HG02642 (cell line): ENCODE measurements around the gene TMCC1.
"Not testable (repeated sequence)": the region's sequence is repeated elsewhere in the genome, so short reads cannot be mapped to it uniquely, and the experiment has no call there.

Experiments
- ATAC-seq: cut with Tn5 transposase; IDR thresholded peaks from one replicate; pipeline ENCODE4 v1.9.1; 2021; ENCODE audit warnings: mild to moderate bottlenecking; ENCODE audit not compliant: unreplicated experiment, poor library complexity

TMCC1 gene

GRCh38 chr3:129692743-129693142 is 200.8 kb downstream of the TMCC1 start:
- ATAC-seq = no peak

- no peak for ATAC-seq
These were observed 202.5 kb downstream of the TMCC1 start for GRCh38 chr3:129690963-129691362.

GRCh38 chr3:129690406-129690805 is 203.1 kb downstream of the TMCC1 start:
- peak; percentile 85 for ATAC-seq

- ATAC-seq = no peak
These were observed 204.5 kb downstream of the TMCC1 start for GRCh38 chr3:129689036-129689435.

- no peak for ATAC-seq
These were observed 205.1 kb downstream of the TMCC1 start for GRCh38 chr3:129688271-129688895.

- no peak for ATAC-seq
These were observed 205.9 kb downstream of the TMCC1 start for GRCh38 chr3:129687586-129688125.

- ATAC-seq = no peak
These were observed 206.6 kb downstream of the TMCC1 start for GRCh38 chr3:129686941-129687340.

- no peak for ATAC-seq
These were observed 209.2 kb downstream of the TMCC1 start for GRCh38 chr3:129684270-129684669.

- no peak for ATAC-seq
These were observed 210.3 kb downstream of the TMCC1 start for GRCh38 chr3:129683201-129683600.

- no peak for ATAC-seq
These were observed 216.5 kb downstream of the TMCC1 start for GRCh38 chr3:129676985-129677384.

GRCh38 chr3:129674798-129675123 is 218.8 kb downstream of the TMCC1 start:
- not testable (repeated sequence) for ATAC-seq

GRCh38 chr3:129673897-129674797 is 219.4 kb downstream of the TMCC1 start:
- ATAC-seq = no peak

- ATAC-seq = no peak
These were observed 220.5 kb downstream of the TMCC1 start for GRCh38 chr3:129673012-129673411.

- peak; percentile 64 for ATAC-seq
These were observed 221.1 kb downstream of the TMCC1 start for GRCh38 chr3:129672412-129672811.

GRCh38 chr3:129665024-129665768 is 228.3 kb downstream of the TMCC1 start:
- ATAC-seq = no peak

- ATAC-seq = no peak
These were observed 229.4 kb downstream of the TMCC1 start for GRCh38 chr3:129663930-129664646.

- no peak for ATAC-seq
These were observed 230.5 kb downstream of the TMCC1 start for GRCh38 chr3:129663045-129663446.

GRCh38 chr3:129662191-129662608 is 231.3 kb downstream of the TMCC1 start:
- ATAC-seq = no peak

- no peak for ATAC-seq
These were observed 231.7 kb downstream of the TMCC1 start for GRCh38 chr3:129661766-129662165.
